GM23338 (cell line): ENCODE data around the gene BCO1. TPM values are rescaled to one million over a fixed set of nuclear protein-coding genes. Genes with fewer than 3 reads are reported as not detected.

Experiments
- ATAC-seq: fragments of 200-7000 bp; cut with Tn5 transposase; 3 replicates; pipeline ENCODE4 v1.9.1; 2020
- DNase-seq: peaks from one replicate; pipeline ENCODE4 v3.0.0-alpha.2; 2015; ENCODE audit warnings: low spot score
- H2AFZ ChIP-seq: fragments of 200-600 bp; sonication (generic); 2 replicates; pipeline ENCODE4 v1.8.0; 2016; ENCODE audit warnings: antibody characterized with exemption, mild to moderate bottlenecking, moderate library complexity
- H3F3A ChIP-seq: fragments of 200-600 bp; sonication (generic); replicated peaks from 2 replicates; pipeline ENCODE4 v1.8.0; 2017; ENCODE audit warnings: antibody characterized with exemption, mixed run types, low read depth
- H3K27ac ChIP-seq: fragments of 200-600 bp; sonication (generic); 2 replicates; pipeline ENCODE4 v1.6.1; 2016; ENCODE audit warnings: low read depth
- H3K27me3 ChIP-seq: fragments of 200-600 bp; sonication (generic); 2 replicates; pipeline ENCODE4 v1.8.0; 2016; ENCODE audit warnings: mild to moderate bottlenecking, mixed run types, moderate library complexity; ENCODE audit not compliant: insufficient read depth
- H3K36me3 ChIP-seq: fragments of 200-600 bp; sonication (generic); 2 replicates; pipeline ENCODE4 v1.8.0; 2016; ENCODE audit warnings: mild to moderate bottlenecking; ENCODE audit not compliant: insufficient read depth
- H3K4me1 ChIP-seq: fragments of 200-600 bp; sonication (generic); 2 replicates; pipeline ENCODE4 v1.8.0; 2016; ENCODE audit warnings: mild to moderate bottlenecking, moderate library complexity; ENCODE audit not compliant: insufficient read depth
- H3K4me2 ChIP-seq: fragments of 200-600 bp; sonication (generic); 2 replicates; pipeline ENCODE4 v1.7.1; 2017; ENCODE audit warnings: mixed run types
- H3K4me3 ChIP-seq: fragments of 200-600 bp; sonication (generic); 2 replicates; pipeline ENCODE4 v1.6.1; 2016; ENCODE audit warnings: mixed run types
- H3K79me2 ChIP-seq: fragments of 200-600 bp; sonication (generic); replicated peaks from 2 replicates; pipeline ENCODE4 v1.8.0; 2017; ENCODE audit warnings: mild to moderate bottlenecking; ENCODE audit not compliant: insufficient read depth
- H3K9me2 ChIP-seq: fragments of 200-600 bp; sonication (generic); 2 replicates; pipeline ENCODE4 v1.8.0; 2017; ENCODE audit not compliant: insufficient read depth
- H4K20me1 ChIP-seq: fragments of 200-600 bp; sonication (generic); replicated peaks from 2 replicates; pipeline ENCODE4 v1.8.0; 2017; ENCODE audit warnings: mild to moderate bottlenecking; ENCODE audit not compliant: insufficient read depth
- H3K27ac Mint-ChIP-seq: 2 replicates; pipeline ENCODE4 v1.8.0; 2020; ENCODE audit warnings: inconsistent platforms, mild to moderate bottlenecking, moderate library complexity, mixed read lengths
- H3K27me3 Mint-ChIP-seq: 3 replicates; pipeline ENCODE4 v1.8.0; 2022; ENCODE audit warnings: low read depth, mild to moderate bottlenecking, moderate library complexity, mixed read lengths, inconsistent platforms; ENCODE audit not compliant: insufficient read depth, poor library complexity
- H3K36me3 Mint-ChIP-seq: 3 replicates; pipeline ENCODE4 v1.8.0; 2021; ENCODE audit warnings: low read depth, mild to moderate bottlenecking, inconsistent platforms, moderate library complexity, mixed read lengths
- H3K4me1 Mint-ChIP-seq: 3 replicates; pipeline ENCODE4 v1.8.0; 2020; ENCODE audit warnings: mild to moderate bottlenecking, inconsistent platforms, mixed read lengths
- H3K4me3 Mint-ChIP-seq: 3 replicates; pipeline ENCODE4 v1.8.0; 2021; ENCODE audit warnings: moderate library complexity, mild to moderate bottlenecking, inconsistent platforms, mixed read lengths
- H3K9me3 Mint-ChIP-seq: 3 replicates; pipeline ENCODE4 v1.8.0; 2020; ENCODE audit warnings: moderate library complexity, mild to moderate bottlenecking, inconsistent platforms, mixed read lengths
- CREB1 ChIP-seq: fragments of 250-450 bp; sonication (Bioruptor Pico); IDR thresholded peaks from 2 replicates; pipeline ENCODE4 v1.5.0; 2020; ENCODE audit warnings: low read depth, mild to moderate bottlenecking, moderate library complexity
- ETS1 ChIP-seq: IDR thresholded peaks from 2 replicates; pipeline ENCODE4 v1.6.1; 2016; ENCODE audit warnings: antibody characterized with exemption
- EZH2 ChIP-seq: fragments of 200-600 bp; sonication (generic); IDR thresholded peaks from one replicate; pipeline ENCODE4 v1.8.0; 2017; ENCODE audit warnings: antibody characterized with exemption, mild to moderate bottlenecking, low read depth; ENCODE audit not compliant: unreplicated experiment
- EZH2phosphoT487 ChIP-seq: fragments of 200-600 bp; sonication (generic); IDR thresholded peaks from one replicate; pipeline ENCODE4 v1.8.1; 2018; ENCODE audit warnings: antibody characterized with exemption; ENCODE audit not compliant: unreplicated experiment
- NANOG ChIP-seq: IDR thresholded peaks from 2 replicates; pipeline ENCODE4 v1.6.1; 2016; ENCODE audit warnings: antibody characterized with exemption, borderline replicate concordance
- POLR2AphosphoS5 ChIP-seq: IDR thresholded peaks from 2 replicates; pipeline ENCODE4 v1.6.1; 2016; ENCODE audit warnings: antibody characterized with exemption, low read depth
- REST ChIP-seq: IDR thresholded peaks from one replicate; pipeline ENCODE4 v1.6.1; 2018; ENCODE audit warnings: antibody characterized with exemption; ENCODE audit not compliant: unreplicated experiment
- STAT1 ChIP-seq: IDR thresholded peaks from one replicate; pipeline ENCODE4 v1.6.1; 2016; ENCODE audit warnings: antibody characterized with exemption; ENCODE audit not compliant: unreplicated experiment
- ZNF114 ChIP-seq: fragments of 250-450 bp; sonication (Bioruptor Pico); IDR thresholded peaks from 2 replicates; pipeline ENCODE4 v1.5.0; 2020; ENCODE audit warnings: mild to moderate bottlenecking, moderate library complexity
- ZNF331 ChIP-seq: fragments of 250-450 bp; sonication (Bioruptor Pico); IDR thresholded peaks from 2 replicates; pipeline ENCODE4 v1.5.0; 2020; ENCODE audit warnings: low read depth, mild to moderate bottlenecking, moderate library complexity
- ZNF462 ChIP-seq: fragments of 250-450 bp; sonication (Bioruptor Pico); IDR thresholded peaks from 2 replicates; pipeline ENCODE4 v1.5.0; 2020; ENCODE audit warnings: mild to moderate bottlenecking, moderate library complexity
- polyA plus RNA-seq: library from polyadenylated mRNA; unstranded; fragments of >200 nt; fragmentation: Nextera tagmentation; extraction: Ambion mirVana; gene quantifications from 2 replicates; pipeline ENCODE4 v1.2.1, GENCODE V29; 2016
- total RNA-seq: library from RNA; depleted of rRNA; stranded (reverse); fragments of >200 nt; shearing (Covaris generic); gene quantifications from 2 replicates; pipeline ENCODE4 v1.2.3, GENCODE V29; 2014
- TF ChIP-seq, protein P1 (sequence below), 2 experiments: fragments of 200-600 bp in 1 of 2; sonication (generic) in 1 of 2; conservative IDR thresholded peaks; 2 replicates each; pipeline versions ENCODE4 v1.5.1 to v1.6.1; 2016 to 2017; ENCODE audit warnings: antibody characterized with exemption in 2 of 2, low read depth in 2 of 2, mild to moderate bottlenecking in 2 of 2, moderate library complexity in 1 of 2

BCO1 gene
- total and polyA plus RNA-seq, 2 experiments from 2014 or later = 0.28 TPM; not detected in 1

GRCh38 chr16:81227785-81228184 lies 10.7 kb upstream of the BCO1 start (continued):
- TF ChIP-seq ETS1 (no peak), NANOG (no peak), ZNF114 (CRISPR knock-in tag) (no peak)

DNA sequence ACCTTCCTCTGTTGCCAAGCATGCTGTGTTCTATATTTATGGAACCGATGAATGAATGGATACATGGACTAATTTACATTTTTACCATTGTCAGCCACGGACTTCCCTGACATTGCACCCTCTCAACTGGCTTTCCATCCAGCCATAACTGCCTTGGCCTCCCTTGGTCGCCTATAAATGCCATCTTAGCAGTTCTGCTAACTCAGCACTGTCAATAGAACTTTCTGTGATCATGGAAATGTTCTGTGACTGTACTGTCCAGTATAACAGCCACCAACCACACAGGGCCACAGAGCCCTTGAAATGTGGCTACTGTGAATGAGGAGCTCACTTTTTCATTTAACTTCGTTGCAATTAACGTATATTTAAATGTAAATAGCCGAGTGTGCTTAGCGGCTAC lies 8.7 kb upstream of the BCO1 start:
- no peaks in the 10 kb centered on the region for H3K36me3 ChIP-seq
- H3K4me3 Mint-ChIP-seq = no peak overlapping the region
- no peak overlapping the region for H3K27ac Mint-ChIP-seq
- peaks cover 7% of the 10 kb centered on the region; the same call in 1 of the 2 replicates for H3K4me1 ChIP-seq
- no peak overlapping the region for H3K4me2 ChIP-seq
- no peaks in the 10 kb centered on the region for H3K27me3 Mint-ChIP-seq
- H3K27me3 ChIP-seq = no peaks in the 10 kb centered on the region
- H3K79me2 ChIP-seq = no peaks in the 10 kb centered on the region
- H3F3A ChIP-seq = no peaks in the 10 kb centered on the region
- no peaks in the 10 kb centered on the region for H3K9me2 ChIP-seq
- H2AFZ ChIP-seq = no peak overlapping the region
- H3K9me3 Mint-ChIP-seq = no peaks in the 10 kb centered on the region
- H3K4me3 ChIP-seq = no peak overlapping the region
- TF ChIP-seq STAT1 = no peak
- no peak for TF ChIP-seq ZNF331 (CRISPR knock-in tag)
- TF ChIP-seq POLR2AphosphoS5 = no peak
- no peak for TF ChIP-seq EZH2
- no peak for TF ChIP-seq EZH2phosphoT487
- TF ChIP-seq ETS1 = no peak
- TF ChIP-seq CREB1 (CRISPR knock-in tag) = no peak
- no peak for TF ChIP-seq REST
- TF ChIP-seq, protein P1, sequence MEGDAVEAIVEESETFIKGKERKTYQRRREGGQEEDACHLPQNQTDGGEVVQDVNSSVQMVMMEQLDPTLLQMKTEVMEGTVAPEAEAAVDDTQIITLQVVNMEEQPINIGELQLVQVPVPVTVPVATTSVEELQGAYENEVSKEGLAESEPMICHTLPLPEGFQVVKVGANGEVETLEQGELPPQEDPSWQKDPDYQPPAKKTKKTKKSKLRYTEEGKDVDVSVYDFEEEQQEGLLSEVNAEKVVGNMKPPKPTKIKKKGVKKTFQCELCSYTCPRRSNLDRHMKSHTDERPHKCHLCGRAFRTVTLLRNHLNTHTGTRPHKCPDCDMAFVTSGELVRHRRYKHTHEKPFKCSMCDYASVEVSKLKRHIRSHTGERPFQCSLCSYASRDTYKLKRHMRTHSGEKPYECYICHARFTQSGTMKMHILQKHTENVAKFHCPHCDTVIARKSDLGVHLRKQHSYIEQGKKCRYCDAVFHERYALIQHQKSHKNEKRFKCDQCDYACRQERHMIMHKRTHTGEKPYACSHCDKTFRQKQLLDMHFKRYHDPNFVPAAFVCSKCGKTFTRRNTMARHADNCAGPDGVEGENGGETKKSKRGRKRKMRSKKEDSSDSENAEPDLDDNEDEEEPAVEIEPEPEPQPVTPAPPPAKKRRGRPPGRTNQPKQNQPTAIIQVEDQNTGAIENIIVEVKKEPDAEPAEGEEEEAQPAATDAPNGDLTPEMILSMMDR (conservative IDR thresholded peaks at IDR 0.05; ENCODE audit: low read depth in 2 of 2) = no peak
- no peak for TF ChIP-seq NANOG
- no peak for TF ChIP-seq ZNF462 (CRISPR knock-in tag)
- peaks cover 7% of the 10 kb centered on the region; the same call in 2 of the 3 replicates for H3K4me1 Mint-ChIP-seq
- H3K36me3 Mint-ChIP-seq = no peaks in the 10 kb centered on the region
- no peak for DNase-seq
- no peak overlapping the region for H3K27ac ChIP-seq
- no peaks in the 10 kb centered on the region for H4K20me1 ChIP-seq
- no peak for ATAC-seq
